Neutrophil (primary cell): ENCODE measurements around the gene RND2.

Experiments used
- H3K27ac ChIP-seq: fragments of 200-600 bp; sonication (generic); 2 replicates; pipeline ENCODE4 v1.5.1; 2016; ENCODE audit warnings: mild to moderate bottlenecking, moderate library complexity
- H3K27me3 ChIP-seq: fragments of 200-600 bp; sonication (generic); 2 replicates; pipeline ENCODE4 v1.6.0; 2016; ENCODE audit warnings: mild to moderate bottlenecking
- H3K36me3 ChIP-seq: fragments of 200-600 bp; sonication (generic); 2 replicates; pipeline ENCODE4 v1.5.1; 2017
- H3K4me1 ChIP-seq, 2 experiments: fragments of 200-600 bp in 1 of 2; sonication (generic) in 1 of 2; 1 replicate in 1 of 2; 2 replicates in 1 of 2; pipeline versions ENCODE4 v1.5.1 to v1.6.1; 2013 to 2016; ENCODE audit warnings: low read depth in 1 of 2, low read length in 1 of 2, mild to moderate bottlenecking in 1 of 2, moderate library complexity in 1 of 2; ENCODE audit not compliant: control insufficient read depth in 1 of 2, insufficient read depth in 1 of 2
- H3K4me3 ChIP-seq, 2 experiments: fragments of 200-600 bp in 1 of 2; sonication (generic) in 1 of 2; 1 replicate in 1 of 2; 2 replicates in 1 of 2; pipeline ENCODE4 v1.5.1; 2013 to 2016; ENCODE audit warnings: low read depth in 1 of 2, low read length in 1 of 2, mild to moderate bottlenecking in 1 of 2, moderate library complexity in 1 of 2
- H3K9me3 ChIP-seq: fragments of 200-600 bp; sonication (generic); 2 replicates; pipeline ENCODE4 v1.5.1; 2016
- TF ChIP-seq, protein P1 (sequence below): fragments of 200-600 bp; sonication (generic); IDR thresholded peaks from 2 replicates; pipeline ENCODE4 v1.5.1; 2016; ENCODE audit warnings: antibody characterized with exemption

Gene RND2

GRCh38 chr17:43070257-43070656, 45.2 kb downstream of the RND2 start:
- no peaks in the 10 kb centered on the region for H3K4me1 ChIP-seq

DNA sequence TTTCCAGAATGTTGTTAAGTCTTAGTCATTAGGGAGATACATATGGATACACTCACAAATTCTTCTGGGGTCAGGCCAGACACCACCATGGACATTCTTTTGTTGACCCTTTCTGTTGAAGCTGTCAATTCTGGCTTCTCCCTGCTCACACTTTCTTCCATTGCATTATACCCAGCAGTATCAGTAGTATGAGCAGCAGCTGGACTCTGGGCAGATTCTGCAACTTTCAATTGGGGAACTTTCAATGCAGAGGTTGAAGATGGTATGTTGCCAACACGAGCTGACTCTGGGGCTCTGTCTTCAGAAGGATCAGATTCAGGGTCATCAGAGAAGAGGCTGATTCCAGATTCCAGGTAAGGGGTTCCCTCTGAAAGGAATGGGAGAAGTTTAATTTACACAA, 45.8 kb downstream of the RND2 start:
- Histone ChIP-seq H3K4me3 (no peak overlapping the region), H3K9me3 (no peaks in the 10 kb centered on the region), H3K4me1 (no peaks in the 10 kb centered on the region), H3K27me3 (no peaks in the 10 kb centered on the region), H3K27ac (no peak overlapping the region), H3K36me3 (peaks cover 63% of the 10 kb centered on the region)
- TF ChIP-seq, protein P1, sequence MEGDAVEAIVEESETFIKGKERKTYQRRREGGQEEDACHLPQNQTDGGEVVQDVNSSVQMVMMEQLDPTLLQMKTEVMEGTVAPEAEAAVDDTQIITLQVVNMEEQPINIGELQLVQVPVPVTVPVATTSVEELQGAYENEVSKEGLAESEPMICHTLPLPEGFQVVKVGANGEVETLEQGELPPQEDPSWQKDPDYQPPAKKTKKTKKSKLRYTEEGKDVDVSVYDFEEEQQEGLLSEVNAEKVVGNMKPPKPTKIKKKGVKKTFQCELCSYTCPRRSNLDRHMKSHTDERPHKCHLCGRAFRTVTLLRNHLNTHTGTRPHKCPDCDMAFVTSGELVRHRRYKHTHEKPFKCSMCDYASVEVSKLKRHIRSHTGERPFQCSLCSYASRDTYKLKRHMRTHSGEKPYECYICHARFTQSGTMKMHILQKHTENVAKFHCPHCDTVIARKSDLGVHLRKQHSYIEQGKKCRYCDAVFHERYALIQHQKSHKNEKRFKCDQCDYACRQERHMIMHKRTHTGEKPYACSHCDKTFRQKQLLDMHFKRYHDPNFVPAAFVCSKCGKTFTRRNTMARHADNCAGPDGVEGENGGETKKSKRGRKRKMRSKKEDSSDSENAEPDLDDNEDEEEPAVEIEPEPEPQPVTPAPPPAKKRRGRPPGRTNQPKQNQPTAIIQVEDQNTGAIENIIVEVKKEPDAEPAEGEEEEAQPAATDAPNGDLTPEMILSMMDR, result no peak

More at GRCh38 chr17:43070257-43070656, 45.2 kb downstream of the RND2 start:
- H3K9me3 ChIP-seq, result no peaks in the 10 kb centered on the region
- peaks cover 63% of the 10 kb centered on the region for H3K36me3 ChIP-seq
- H3K27me3 ChIP-seq, result no peaks in the 10 kb centered on the region
- H3K4me3 ChIP-seq, result no peak overlapping the region
- TF ChIP-seq, protein P1, result no peak
- H3K27ac ChIP-seq, result no peak overlapping the region

DNA sequence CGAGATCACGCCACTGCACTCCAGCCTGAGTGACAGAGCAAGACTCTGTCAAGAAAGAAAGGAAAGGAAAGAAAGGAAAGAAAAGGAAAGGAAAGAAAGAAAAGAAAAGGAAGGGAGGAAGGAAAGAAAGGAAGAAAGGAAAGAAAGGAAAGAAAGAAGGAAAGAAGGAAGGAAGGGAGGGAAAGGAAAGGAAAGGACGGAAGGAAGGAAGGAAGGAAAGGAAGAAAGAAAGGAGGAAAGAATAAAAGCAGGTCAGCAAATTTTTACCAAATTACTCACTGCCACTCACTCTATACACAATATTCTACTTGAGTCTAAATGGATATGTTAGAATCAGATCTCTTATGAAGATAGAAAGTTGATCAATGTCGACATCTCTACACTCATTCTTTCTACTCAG, 49.8 kb downstream of the RND2 start:
- Histone ChIP-seq H3K27me3 (no peaks in the 10 kb centered on the region), H3K4me3 (no peak overlapping the region), H3K9me3 (no peaks in the 10 kb centered on the region), H3K36me3 (peaks cover 47% of the 10 kb centered on the region), H3K4me1 (no peaks in the 10 kb centered on the region), H3K27ac (no peak overlapping the region)
- TF ChIP-seq, protein P1, result no peak

DNA sequence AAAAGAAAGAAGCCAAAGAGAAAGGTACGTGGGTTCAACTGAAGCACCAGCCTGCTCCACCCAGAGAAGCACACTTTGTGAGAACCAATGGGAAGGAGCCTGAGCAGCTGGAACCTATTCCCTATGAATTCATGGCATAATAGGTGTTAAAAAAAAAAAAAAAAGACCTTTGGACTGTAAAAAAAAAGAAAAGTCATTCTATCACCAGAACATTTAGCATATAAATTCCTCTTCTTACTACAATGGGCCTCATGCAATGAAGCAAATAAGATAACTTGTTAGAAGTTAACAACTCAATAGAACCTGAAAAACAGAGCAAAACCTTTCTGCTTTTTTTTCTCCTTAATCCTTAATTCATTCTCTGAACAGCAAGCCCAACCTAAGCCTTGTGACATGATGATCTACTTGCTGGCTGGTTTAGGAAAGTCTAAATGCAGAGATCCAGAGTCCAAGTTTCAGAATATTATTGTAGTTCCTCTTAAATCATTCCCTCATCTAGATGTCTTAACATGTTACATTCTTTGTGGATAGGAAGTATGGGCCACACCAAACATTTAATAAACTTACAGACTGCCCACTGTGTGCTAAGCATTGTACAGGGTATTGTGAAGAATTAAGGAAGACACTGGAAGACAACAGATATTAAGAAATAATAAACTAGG, 54.7 kb downstream of the RND2 start:
- Histone ChIP-seq H3K36me3 (peaks cover 41% of the 10 kb centered on the region), H3K27ac (no peak overlapping the region), H3K9me3 (no peaks in the 10 kb centered on the region), H3K4me3 (no peak overlapping the region), H3K4me1 (no peaks in the 10 kb centered on the region), H3K27me3 (no peaks in the 10 kb centered on the region)
- TF ChIP-seq, protein P1, result no peak
